Glutamatergic neuron (in vitro differentiated cells): ENCODE results near the gene FZD4. TPM values are rescaled to one million over a fixed set of nuclear protein-coding genes. Genes with fewer than 3 reads are reported as not detected.
"Not testable (repeated sequence)": the region's sequence is repeated elsewhere in the genome, so short reads cannot be mapped to it uniquely, and the experiment has no call there.

Experiments used
- DNase-seq: peaks from one replicate; pipeline ENCODE4 v3.0.0; 2022
- H3K27ac Mint-ChIP-seq: one replicate; pipeline ENCODE4 v1.8.0; 2020; ENCODE audit warnings: mild to moderate bottlenecking, mixed read lengths, inconsistent platforms; ENCODE audit not compliant: unreplicated experiment
- H3K27me3 Mint-ChIP-seq: one replicate; pipeline ENCODE4 v1.8.0; 2020; ENCODE audit warnings: mild to moderate bottlenecking, moderate library complexity, mixed read lengths, inconsistent platforms; ENCODE audit not compliant: unreplicated experiment
- H3K36me3 Mint-ChIP-seq: one replicate; pipeline ENCODE4 v1.8.0; 2020; ENCODE audit warnings: mild to moderate bottlenecking, mixed read lengths, inconsistent platforms; ENCODE audit not compliant: unreplicated experiment
- H3K4me1 Mint-ChIP-seq: one replicate; pipeline ENCODE4 v1.8.0; 2020; ENCODE audit warnings: mild to moderate bottlenecking, low read depth, mixed read lengths, inconsistent platforms; ENCODE audit not compliant: unreplicated experiment
- H3K4me3 Mint-ChIP-seq: one replicate; pipeline ENCODE4 v1.8.0; 2020; ENCODE audit warnings: mild to moderate bottlenecking, mixed read lengths, inconsistent platforms; ENCODE audit not compliant: unreplicated experiment
- H3K9me3 Mint-ChIP-seq: one replicate; pipeline ENCODE4 v1.8.0; 2020; ENCODE audit warnings: mild to moderate bottlenecking, moderate library complexity, mixed read lengths, inconsistent platforms; ENCODE audit not compliant: unreplicated experiment
- CTCF ChIP-seq: fragments of 200-600 bp; sonication (generic); IDR thresholded peaks from one replicate; pipeline ENCODE4 v1.5.0; 2021; ENCODE audit not compliant: partially characterized antibody, unreplicated experiment
- total RNA-seq: library from RNA; stranded (reverse); fragmentation: NEBNext Ultra II Directional; extraction: Animal tissue kit (Norgen Biotek cat#: 25700); gene quantifications from one replicate; pipeline ENCODE4 v1.2.1, GENCODE V29; 2021; ENCODE audit not compliant: unreplicated experiment

FZD4 gene
- total RNA-seq, 1 donor from 2014 or later = 2.0 TPM

GRCh38 chr11:86996953-86997570 is 41.9 kb upstream of the FZD4 start:
- Mint-ChIP-seq H3K27me3 (no peaks in the 10 kb centered on the region), H3K4me3 (no peak overlapping the region), H3K4me1 (peaks cover 2% of the 10 kb centered on the region), H3K27ac (no peak overlapping the region), H3K9me3 (no peaks in the 10 kb centered on the region), H3K36me3 (no peaks in the 10 kb centered on the region)
- no peak for TF ChIP-seq CTCF
- no peak for DNase-seq

DNA sequence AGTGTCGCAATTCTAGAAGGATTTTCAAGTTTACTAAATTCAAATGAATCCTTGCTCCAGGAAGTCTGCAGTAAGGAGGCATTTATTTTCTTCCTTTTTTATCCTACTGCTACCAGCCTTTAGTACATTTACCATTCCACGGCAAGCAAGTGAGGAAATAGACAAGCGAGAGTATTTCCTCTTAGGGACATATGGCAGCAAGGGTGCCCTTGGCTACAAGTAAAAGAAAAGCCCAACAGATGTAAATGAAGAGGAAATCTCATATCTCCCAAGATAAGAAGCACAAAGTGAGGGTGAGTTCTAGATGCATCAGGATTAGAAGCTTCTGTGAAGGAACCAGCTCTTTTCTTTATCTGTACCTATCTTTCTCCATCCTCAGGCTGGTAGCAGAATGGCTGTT is 37.8 kb upstream of the FZD4 start:
- Mint-ChIP-seq H3K4me1 (peaks cover 7% of the 10 kb centered on the region), H3K27ac (peak overlapping the region; percentile 12), H3K9me3 (peaks cover 2% of the 10 kb centered on the region), H3K36me3 (no peaks in the 10 kb centered on the region), H3K4me3 (no peak overlapping the region), H3K27me3 (no peaks in the 10 kb centered on the region)
- no peak for TF ChIP-seq CTCF
- DNase-seq = no peak

- H3K4me3 Mint-ChIP-seq, H3K27ac Mint-ChIP-seq, DNase-seq, H3K4me1 Mint-ChIP-seq, H3K36me3 Mint-ChIP-seq, H3K9me3 Mint-ChIP-seq, H3K27me3 Mint-ChIP-seq: not testable (repeated sequence)
These were observed 37.1 kb upstream of the FZD4 start for GRCh38 chr11:86992340-86992739.

- TF ChIP-seq CTCF = no peak
These were observed 36.1 kb upstream of the FZD4 start for GRCh38 chr11:86991341-86991740.

DNA sequence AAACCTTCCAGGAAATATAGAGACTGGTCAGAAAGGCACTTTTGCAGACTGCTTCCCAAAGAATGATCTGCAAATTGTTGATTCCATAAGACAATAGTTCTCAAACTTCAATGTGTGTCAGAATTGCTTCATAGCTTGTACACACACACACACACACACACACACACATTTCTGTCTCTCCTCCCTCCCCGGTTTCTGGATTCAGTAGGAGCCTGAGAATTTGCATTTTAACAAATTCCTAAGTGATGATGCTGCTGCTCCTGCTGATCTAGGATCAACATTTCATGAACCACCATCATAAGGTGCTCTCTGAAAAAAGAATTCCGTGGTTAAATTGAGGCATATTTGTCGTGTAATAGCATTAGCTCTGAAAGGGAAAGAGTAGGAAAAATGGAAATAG is 35.3 kb upstream of the FZD4 start:
- Mint-ChIP-seq H3K4me3 (no peak overlapping the region), H3K4me1 (peaks cover 7% of the 10 kb centered on the region), H3K9me3 (peaks cover 2% of the 10 kb centered on the region), H3K27ac (no peak overlapping the region), H3K36me3 (no peaks in the 10 kb centered on the region), H3K27me3 (no peaks in the 10 kb centered on the region)
- no peak for TF ChIP-seq CTCF
- DNase-seq = no peak

More at GRCh38 chr11:86991341-86991740, 36.1 kb upstream of the FZD4 start:
- Mint-ChIP-seq H3K36me3 (no peaks in the 10 kb centered on the region), H3K27ac (no peak overlapping the region), H3K4me3 (no peak overlapping the region), H3K9me3 (peaks cover 2% of the 10 kb centered on the region), H3K4me1 (peaks cover 7% of the 10 kb centered on the region), H3K27me3 (no peaks in the 10 kb centered on the region)
- no peak for DNase-seq
